ENCODE measurements around the gene CFI.
"Not testable (repeated sequence)": the region's sequence is repeated elsewhere in the genome, so short reads cannot be mapped to it uniquely, and the experiment has no call there.

Gene CFI

GRCh38 chr4:109798866-109799265, 2.9 kb downstream of the CFI start:
- no peak for DNase-seq (ENCODE audit: low read depth in 2 of 2)

GRCh38 chr4:109795059-109795458, 6.7 kb downstream of the CFI start:
- DNase-seq (ENCODE audit: low read depth in 2 of 2) = no peak

- DNase-seq (ENCODE audit: low read depth in 2 of 2) = no peak
Observed at GRCh38 chr4:109787807-109788206, 14.0 kb downstream of the CFI start.

- DNase-seq (ENCODE audit: low read depth in 2 of 2) = no peak
Observed at GRCh38 chr4:109786846-109787245, 15.0 kb downstream of the CFI start.

GRCh38 chr4:109782092-109782491, 19.7 kb downstream of the CFI start:
- not testable (repeated sequence) for DNase-seq (ENCODE audit: low read depth in 2 of 2)

GRCh38 chr4:109764789-109765402, 36.9 kb downstream of the CFI start:
- no peak for DNase-seq (ENCODE audit: low read depth in 2 of 2)

- no peak for DNase-seq (ENCODE audit: low read depth in 2 of 2)
Observed at GRCh38 chr4:109764376-109764775, 37.4 kb downstream of the CFI start.

- no peak for DNase-seq (ENCODE audit: low read depth in 2 of 2)
Observed at GRCh38 chr4:109760682-109761081, 41.1 kb downstream of the CFI start.

- no peak for DNase-seq (ENCODE audit: low read depth in 2 of 2)
Observed at GRCh38 chr4:109755656-109756055, 46.1 kb downstream of the CFI start.

GRCh38 chr4:109754093-109754857, 47.5 kb downstream of the CFI start:
- no peak for DNase-seq (ENCODE audit: low read depth in 2 of 2)

- no peak for DNase-seq (ENCODE audit: low read depth in 2 of 2)
Observed at GRCh38 chr4:109752525-109752924, 49.3 kb downstream of the CFI start.

- DNase-seq (ENCODE audit: low read depth in 2 of 2) = no peak
Observed at GRCh38 chr4:109751852-109752251, 49.9 kb downstream of the CFI start.

GRCh38 chr4:109750652-109751244, 51.1 kb downstream of the CFI start:
- DNase-seq (ENCODE audit: low read depth in 2 of 2) = no peak

GRCh38 chr4:109749388-109750082, 52.3 kb downstream of the CFI start:
- no peak for DNase-seq (ENCODE audit: low read depth in 2 of 2)

GRCh38 chr4:109748114-109748513, 53.7 kb downstream of the CFI start:
- no peak for DNase-seq (ENCODE audit: low read depth in 2 of 2)

GRCh38 chr4:109746728-109747127, 55.1 kb downstream of the CFI start:
- no peak for DNase-seq (ENCODE audit: low read depth in 2 of 2)

- no peak for DNase-seq (ENCODE audit: low read depth in 2 of 2)
Observed at GRCh38 chr4:109745830-109746229, 56.0 kb downstream of the CFI start.

GRCh38 chr4:109739547-109739946, 62.3 kb downstream of the CFI start:
- no peak for DNase-seq (ENCODE audit: low read depth in 2 of 2)

- no peak for DNase-seq (ENCODE audit: low read depth in 2 of 2)
Observed at GRCh38 chr4:109738104-109738872, 63.5 kb downstream of the CFI start.

GRCh38 chr4:109735566-109736365, 66.0 kb downstream of the CFI start:
- no peak for DNase-seq (ENCODE audit: low read depth in 2 of 2)

- no peak for DNase-seq (ENCODE audit: low read depth in 2 of 2)
Observed at GRCh38 chr4:109733728-109734127, 68.1 kb downstream of the CFI start.
